ENCODE data around the gene PRR12.
A peak's percentile ranks its signal among the peaks of the same experiment; 100 is the strongest.

Gene PRR12

GRCh38 chr19:49543032-49543431 lies 48.0 kb upstream of the PRR12 start:
- H3F3A ChIP-seq (ENCODE audit: insufficient read depth, low read length): no peaks in the 10 kb centered on the region

GRCh38 chr19:49544154-49544553 lies 46.8 kb upstream of the PRR12 start:
- no peak for DNase-seq
- H4K20me1 ChIP-seq (ENCODE audit: insufficient read depth, low read length): no peaks in the 10 kb centered on the region
- H3K9me2 ChIP-seq (replicated peaks; ENCODE audit: insufficient read depth, low read length): no peaks in the 10 kb centered on the region
- H3K27me3 ChIP-seq (replicated peaks; ENCODE audit: insufficient read depth, low read length): peaks cover 36% of the 10 kb centered on the region
- H3K9me3 ChIP-seq (replicated peaks; ENCODE audit: insufficient read depth, low read length): no peaks in the 10 kb centered on the region
- H3K9ac ChIP-seq (ENCODE audit: low read length): no peak overlapping the region
- H3K4me2 ChIP-seq (ENCODE audit: low read depth, low read length): no peak overlapping the region
- no peaks in the 10 kb centered on the region for H3K4me1 ChIP-seq (ENCODE audit: low read length)
- H3F3A ChIP-seq (ENCODE audit: insufficient read depth, low read length): no peaks in the 10 kb centered on the region
- no peak overlapping the region for H2AFZ ChIP-seq (ENCODE audit: low read length)
- H3K36me3 ChIP-seq (replicated peaks; ENCODE audit: insufficient read depth, low read length): no peaks in the 10 kb centered on the region
- no peak overlapping the region for H3K27ac ChIP-seq (ENCODE audit: low read length)
- no peak for TF ChIP-seq CTCF (IDR thresholded peaks at IDR 0.05; ENCODE audit: low read length)
- no peak for TF ChIP-seq EZH2phosphoT487 (IDR thresholded peaks at IDR 0.05; ENCODE audit: low read length)
- no peak for TF ChIP-seq EZH2 (optimal IDR thresholded peaks at IDR 0.05; ENCODE audit: low read depth, low read length)
- no peak overlapping the region for H3K4me3 ChIP-seq (ENCODE audit: low read length)
- H3K79me2 ChIP-seq (ENCODE audit: low read length): no peaks in the 10 kb centered on the region

More at GRCh38 chr19:49543032-49543431, 48.0 kb upstream of the PRR12 start:
- Histone ChIP-seq H3K4me1 (ENCODE audit: low read length) (no peaks in the 10 kb centered on the region), H3K9me2 (replicated peaks; ENCODE audit: insufficient read depth, low read length) (no peaks in the 10 kb centered on the region), H3K4me2 (ENCODE audit: low read depth, low read length) (no peak overlapping the region), H3K79me2 (ENCODE audit: low read length) (no peaks in the 10 kb centered on the region), H4K20me1 (ENCODE audit: insufficient read depth, low read length) (no peaks in the 10 kb centered on the region), H3K27me3 (replicated peaks; ENCODE audit: insufficient read depth, low read length) (peaks cover 45% of the 10 kb centered on the region), H3K36me3 (replicated peaks; ENCODE audit: insufficient read depth, low read length) (no peaks in the 10 kb centered on the region), H3K9me3 (replicated peaks; ENCODE audit: insufficient read depth, low read length) (no peaks in the 10 kb centered on the region), H3K27ac (ENCODE audit: low read length) (no peak overlapping the region), H3K9ac (ENCODE audit: low read length) (no peak overlapping the region), H3K4me3 (ENCODE audit: low read length) (no peak overlapping the region), H2AFZ (ENCODE audit: low read length) (no peak overlapping the region)
- no peak for DNase-seq
- TF ChIP-seq EZH2 (optimal IDR thresholded peaks at IDR 0.05; ENCODE audit: low read depth, low read length) (no peak), EZH2phosphoT487 (IDR thresholded peaks at IDR 0.05; ENCODE audit: low read length) (no peak), CTCF (IDR thresholded peaks at IDR 0.05; ENCODE audit: low read length) (no peak)

GRCh38 chr19:49546825-49547565 lies 44.0 kb upstream of the PRR12 start:
- DNase-seq: peak; percentile 76
- peak overlapping the region; percentile 26; the same call in 1 of the 2 replicates for H3K9ac ChIP-seq (ENCODE audit: low read length)
- no peaks in the 10 kb centered on the region for H4K20me1 ChIP-seq (ENCODE audit: insufficient read depth, low read length)
- no peaks in the 10 kb centered on the region for H3K36me3 ChIP-seq (replicated peaks; ENCODE audit: insufficient read depth, low read length)
- H3K4me3 ChIP-seq (ENCODE audit: low read length): peak overlapping the region; percentile 45
- no peaks in the 10 kb centered on the region for H3K4me1 ChIP-seq (ENCODE audit: low read length)
- H3K27ac ChIP-seq (ENCODE audit: low read length): no peak overlapping the region
- no peaks in the 10 kb centered on the region for H3K79me2 ChIP-seq (ENCODE audit: low read length)
- peak overlapping the region; percentile 86 for H3K4me2 ChIP-seq (ENCODE audit: low read depth, low read length)
- no peaks in the 10 kb centered on the region for H3K9me2 ChIP-seq (replicated peaks; ENCODE audit: insufficient read depth, low read length)
- H3F3A ChIP-seq (ENCODE audit: insufficient read depth, low read length): no peaks in the 10 kb centered on the region
- peaks cover 28% of the 10 kb centered on the region for H3K27me3 ChIP-seq (replicated peaks; ENCODE audit: insufficient read depth, low read length)
- no peaks in the 10 kb centered on the region for H3K9me3 ChIP-seq (replicated peaks; ENCODE audit: insufficient read depth, low read length)
- TF ChIP-seq EZH2phosphoT487 (IDR thresholded peaks at IDR 0.05; ENCODE audit: low read length) (no peak), EZH2 (optimal IDR thresholded peaks at IDR 0.05; ENCODE audit: low read depth, low read length) (no peak), CTCF (IDR thresholded peaks at IDR 0.05; ENCODE audit: low read length) (peak; percentile 85)
- peak overlapping the region; percentile 56 for H2AFZ ChIP-seq (ENCODE audit: low read length)
